H9 (cell line): ENCODE measurements around the gene SDHB. TPM values are rescaled to one million over a fixed set of nuclear protein-coding genes. Genes with fewer than 3 reads are reported as not detected.

Experiments
- DNase-seq: peaks from one replicate; pipeline ENCODE4 v3.0.0-alpha.2; 2017
- H2AFZ ChIP-seq: one replicate; pipeline ENCODE4 v1.6.1; 2013; ENCODE audit warnings: mild to moderate bottlenecking, low read length, control low read depth, moderate library complexity
- H2AK5ac ChIP-seq: 2 replicates; pipeline ENCODE4 v1.6.1; 2013; ENCODE audit warnings: low read length, control low read depth, mixed read lengths; ENCODE audit not compliant: insufficient read length
- H2BK120ac ChIP-seq: one replicate; pipeline ENCODE4 v1.6.1; 2013; ENCODE audit warnings: low read depth, mild to moderate bottlenecking, low read length, control low read depth, inconsistent platforms; ENCODE audit not compliant: poor library complexity, severe bottlenecking
- H2BK12ac ChIP-seq: 2 replicates; pipeline ENCODE4 v1.6.1; 2013; ENCODE audit warnings: low read length, control low read depth, mixed read lengths, low read depth; ENCODE audit not compliant: insufficient read length
- H2BK15ac ChIP-seq: 2 replicates; pipeline ENCODE4 v1.6.1; 2013; ENCODE audit warnings: low read depth, low read length, control low read depth
- H2BK20ac ChIP-seq: one replicate; pipeline ENCODE4 v1.6.1; 2013; ENCODE audit warnings: low read depth, mild to moderate bottlenecking, low read length, control low read depth, inconsistent platforms; ENCODE audit not compliant: poor library complexity, severe bottlenecking
- H2BK5ac ChIP-seq: 2 replicates; pipeline ENCODE4 v1.6.1; 2013; ENCODE audit warnings: low read length, control low read depth, mixed read lengths; ENCODE audit not compliant: insufficient read length
- H3K14ac ChIP-seq: 2 replicates; pipeline ENCODE4 v1.6.1; 2013; ENCODE audit warnings: low read length, control low read depth; ENCODE audit not compliant: insufficient read depth
- H3K18ac ChIP-seq: 2 replicates; pipeline ENCODE4 v1.6.1; 2013; ENCODE audit warnings: low read depth, mild to moderate bottlenecking, mixed read lengths, low read length, control low read depth; ENCODE audit not compliant: insufficient read length
- H3K23ac ChIP-seq: 2 replicates; pipeline ENCODE4 v1.6.1; 2013; ENCODE audit warnings: low read length, control low read depth, mixed read lengths, low read depth; ENCODE audit not compliant: insufficient read length
- H3K23me2 ChIP-seq: 2 replicates; pipeline ENCODE4 v1.6.1; 2013; ENCODE audit warnings: low read depth, mild to moderate bottlenecking, mixed read lengths, low read length, control low read depth; ENCODE audit not compliant: insufficient read length, poor library complexity, severe bottlenecking
- H3K27ac ChIP-seq: 2 replicates; pipeline ENCODE4 v1.5.1; 2013; ENCODE audit warnings: low read length, control low read depth, mixed read lengths, low read depth; ENCODE audit not compliant: insufficient read length
- H3K27me3 ChIP-seq: 2 replicates; pipeline ENCODE4 v1.6.1; 2013; ENCODE audit warnings: low read length, control low read depth, inconsistent platforms; ENCODE audit not compliant: insufficient read depth
- H3K4ac ChIP-seq: 2 replicates; pipeline ENCODE4 v1.6.1; 2013; ENCODE audit warnings: low read depth, mild to moderate bottlenecking, control low read depth, inconsistent platforms, low read length, moderate library complexity
- H3K4me1 ChIP-seq: 2 replicates; pipeline ENCODE4 v1.6.1; 2013; ENCODE audit warnings: low read length, control low read depth, inconsistent platforms; ENCODE audit not compliant: insufficient read depth
- H3K4me2 ChIP-seq: 2 replicates; pipeline ENCODE4 v1.6.1; 2013; ENCODE audit warnings: low read length, control low read depth, mixed read lengths; ENCODE audit not compliant: insufficient read length, insufficient read depth
- H3K56ac ChIP-seq: 2 replicates; pipeline ENCODE4 v1.6.1; 2013; ENCODE audit warnings: low read depth, mild to moderate bottlenecking, mixed read lengths, low read length, control low read depth; ENCODE audit not compliant: insufficient read length
- H3K79me1 ChIP-seq: 2 replicates; pipeline ENCODE4 v1.6.1; 2013; ENCODE audit warnings: low read depth, mild to moderate bottlenecking, moderate library complexity, low read length, control low read depth, inconsistent platforms; ENCODE audit not compliant: insufficient read depth, poor library complexity, severe bottlenecking
- H3K79me2 ChIP-seq: 2 replicates; pipeline ENCODE4 v1.6.1; 2013; ENCODE audit warnings: low read length, control low read depth, inconsistent platforms; ENCODE audit not compliant: insufficient read depth
- H3K9ac ChIP-seq: 2 replicates; pipeline ENCODE4 v1.6.1; 2013; ENCODE audit warnings: low read length, control low read depth, mixed read lengths; ENCODE audit not compliant: insufficient read length; ENCODE audit errors: extremely low read depth
- H3K9me3 ChIP-seq: one replicate; pipeline ENCODE4 v1.6.1; 2013; ENCODE audit warnings: low read depth, low read length, inconsistent platforms; ENCODE audit not compliant: control insufficient read depth
- H3T11ph ChIP-seq: one replicate; pipeline ENCODE4 v1.6.1; 2013; ENCODE audit warnings: mild to moderate bottlenecking, low read length, control low read depth, inconsistent platforms
- H4K20me1 ChIP-seq: one replicate; pipeline ENCODE4 v1.6.1; 2013; ENCODE audit not compliant: control insufficient read depth, insufficient read length, insufficient read depth
- H4K5ac ChIP-seq: 2 replicates; pipeline ENCODE4 v1.6.1; 2013; ENCODE audit warnings: low read depth, mild to moderate bottlenecking, mixed read lengths, low read length, control low read depth; ENCODE audit not compliant: insufficient read length
- H4K8ac ChIP-seq: replicated peaks from 2 replicates; pipeline ENCODE4 v1.6.1; 2013; ENCODE audit warnings: low read length, control low read depth, mixed read lengths, low read depth; ENCODE audit not compliant: insufficient read length
- H4K91ac ChIP-seq: 2 replicates; pipeline ENCODE4 v1.6.1; 2013; ENCODE audit warnings: low read depth, mild to moderate bottlenecking, moderate library complexity, mixed read lengths, low read length, control low read depth; ENCODE audit not compliant: insufficient read length
- H3K27ac Mint-ChIP-seq, 3 experiments: 2 replicates in 2 of 3; 3 replicates in 1 of 3; pipeline ENCODE4 v1.8.0; 2020 to 2021; ENCODE audit warnings: mixed read lengths in 3 of 3, mild to moderate bottlenecking in 1 of 3, moderate library complexity in 1 of 3
- H3K27me3 Mint-ChIP-seq: 2 replicates; pipeline ENCODE4 v1.8.0; 2021; ENCODE audit warnings: low read depth, mild to moderate bottlenecking, moderate library complexity, mixed read lengths
- H3K36me3 Mint-ChIP-seq, 3 experiments: 2 replicates in 2 of 3; 3 replicates in 1 of 3; pipeline ENCODE4 v1.8.0; 2020 to 2021; ENCODE audit warnings: low read depth in 3 of 3, mixed read lengths in 3 of 3; ENCODE audit not compliant: insufficient read depth in 1 of 3
- H3K4me1 Mint-ChIP-seq, 2 experiments: 2 replicates each; pipeline ENCODE4 v1.8.0; 2020; ENCODE audit warnings: mixed read lengths in 2 of 2
- H3K4me3 Mint-ChIP-seq, 2 experiments: 2 replicates in 1 of 2; 3 replicates in 1 of 2; pipeline ENCODE4 v1.8.0; 2020 to 2021; ENCODE audit warnings: mild to moderate bottlenecking in 2 of 2, mixed read lengths in 2 of 2, moderate library complexity in 1 of 2
- H3K9me3 Mint-ChIP-seq, 2 experiments: 2 replicates in 1 of 2; 3 replicates in 1 of 2; pipeline ENCODE4 v1.8.0; 2020; ENCODE audit warnings: mild to moderate bottlenecking in 2 of 2, mixed read lengths in 2 of 2, moderate library complexity in 1 of 2
- WGBS: extraction: QIAGEN DNeasy Blood & Tissue Kit; methylation state at CpG from one replicate; pipeline ENCODE4 v1.1.7; 2013; ENCODE audit warnings: missing lambda C conversion rate, low lambda C conversion rate, mixed read lengths; ENCODE audit not compliant: insufficient read length; ENCODE audit errors: extremely low coverage; 5-methylcytosine and 5-hydroxymethylcytosine counted together
- total RNA-seq: library from RNA; stranded (reverse); gene quantifications from 2 replicates; pipeline ENCODE4 v1.2.1, GENCODE V29; 2021
- TF ChIP-seq, protein P1 (sequence below): fragments of 200-600 bp; sonication (generic); conservative IDR thresholded peaks from 3 replicates; pipeline ENCODE4 v1.8.0; 2021; ENCODE audit warnings: antibody characterized with exemption, mild to moderate bottlenecking

Gene SDHB
- total RNA-seq, 1 experiment from 2014 or later: 77.5 TPM

DNA sequence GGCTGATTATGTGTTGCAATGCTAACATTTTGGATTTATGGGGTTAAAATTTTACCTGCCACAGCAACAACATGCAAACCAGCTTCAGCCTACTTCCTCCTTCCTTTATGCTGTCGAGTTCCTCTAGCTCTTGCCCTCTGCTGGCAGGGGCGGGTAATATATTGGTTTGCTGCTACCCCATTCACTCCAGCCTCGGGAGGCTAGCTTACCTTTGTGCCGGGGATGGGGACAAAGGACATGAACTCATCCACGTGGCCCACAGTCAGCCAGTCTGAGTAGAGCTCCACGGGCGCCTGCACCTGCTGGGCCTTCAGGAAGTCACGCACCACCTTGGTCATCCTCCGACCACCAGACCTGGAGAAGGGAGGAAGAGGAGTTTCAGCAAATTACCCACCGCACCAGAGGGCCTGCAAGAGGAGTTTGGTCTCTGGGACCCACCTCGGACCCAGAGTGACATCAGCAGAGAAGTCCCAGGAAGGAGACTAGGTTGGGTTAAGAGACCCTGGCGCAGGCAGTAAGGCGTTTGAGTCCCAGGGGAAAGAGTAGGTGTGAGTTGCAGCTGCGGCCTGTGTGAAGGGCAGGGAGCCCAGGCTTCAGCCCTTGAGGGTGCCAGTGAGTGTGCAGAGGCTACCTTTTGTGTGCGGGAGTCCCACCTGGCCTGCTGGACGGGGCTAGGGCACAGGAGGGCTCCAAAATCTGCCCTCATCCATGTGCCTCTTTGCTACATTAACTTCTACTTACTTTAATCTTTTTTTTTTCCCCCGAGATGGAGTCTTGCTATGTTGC lies 21.8 kb upstream of the SDHB start:
- Histone ChIP-seq H4K5ac (no peak overlapping the region), H2BK20ac (no peak overlapping the region), H3K4ac (no peak overlapping the region), H3K9me3 (no peaks in the 10 kb centered on the region), H3K4me1 (no peaks in the 10 kb centered on the region), H4K20me1 (no peaks in the 10 kb centered on the region), H2AFZ (no peak overlapping the region), H2AK5ac (no peak overlapping the region), H3K9ac (no peak overlapping the region), H3K79me2 (no peaks in the 10 kb centered on the region), H3K18ac (no peak overlapping the region), H4K91ac (no peak overlapping the region), H3K79me1 (no peaks in the 10 kb centered on the region), H4K8ac (no peak overlapping the region), H2BK15ac (no peak overlapping the region), H3K27ac (no peak overlapping the region), H2BK12ac (no peak overlapping the region), H2BK5ac (no peak overlapping the region), H3K56ac (no peak overlapping the region), H3T11ph (no peak overlapping the region), H3K23ac (no peak overlapping the region), H2BK120ac (no peak overlapping the region), H3K27me3 (no peaks in the 10 kb centered on the region), H3K14ac (no peak overlapping the region), H3K4me2 (no peak overlapping the region), H3K23me2 (no peaks in the 10 kb centered on the region)
- DNase-seq: peak; percentile 87
- H3K4me1 Mint-ChIP-seq: peaks cover 2 to 5% of the 10 kb centered on the region in 2 experiments; a peak in 3 of 4 replicates
- WGBS: no CpG with 5 or more reads among the region's 17 CpGs
- H3K36me3 Mint-ChIP-seq: peaks cover 0 to 4% (median 4%) of the 10 kb centered on the region in 3 experiments; a peak in 1 of 7 replicates
- peak overlapping the region in 2 of 3 experiments; percentile 66 to 76; a peak in 2 of 7 replicates for H3K27ac Mint-ChIP-seq
- TF ChIP-seq, protein P1, sequence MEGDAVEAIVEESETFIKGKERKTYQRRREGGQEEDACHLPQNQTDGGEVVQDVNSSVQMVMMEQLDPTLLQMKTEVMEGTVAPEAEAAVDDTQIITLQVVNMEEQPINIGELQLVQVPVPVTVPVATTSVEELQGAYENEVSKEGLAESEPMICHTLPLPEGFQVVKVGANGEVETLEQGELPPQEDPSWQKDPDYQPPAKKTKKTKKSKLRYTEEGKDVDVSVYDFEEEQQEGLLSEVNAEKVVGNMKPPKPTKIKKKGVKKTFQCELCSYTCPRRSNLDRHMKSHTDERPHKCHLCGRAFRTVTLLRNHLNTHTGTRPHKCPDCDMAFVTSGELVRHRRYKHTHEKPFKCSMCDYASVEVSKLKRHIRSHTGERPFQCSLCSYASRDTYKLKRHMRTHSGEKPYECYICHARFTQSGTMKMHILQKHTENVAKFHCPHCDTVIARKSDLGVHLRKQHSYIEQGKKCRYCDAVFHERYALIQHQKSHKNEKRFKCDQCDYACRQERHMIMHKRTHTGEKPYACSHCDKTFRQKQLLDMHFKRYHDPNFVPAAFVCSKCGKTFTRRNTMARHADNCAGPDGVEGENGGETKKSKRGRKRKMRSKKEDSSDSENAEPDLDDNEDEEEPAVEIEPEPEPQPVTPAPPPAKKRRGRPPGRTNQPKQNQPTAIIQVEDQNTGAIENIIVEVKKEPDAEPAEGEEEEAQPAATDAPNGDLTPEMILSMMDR: peak; percentile 74
- H3K4me3 Mint-ChIP-seq: no peak overlapping the region; a peak in 2 of 5 replicates
- H3K27me3 Mint-ChIP-seq: no peaks in the 10 kb centered on the region
- H3K9me3 Mint-ChIP-seq: peaks cover 0 to 5% of the 10 kb centered on the region in 2 experiments; a peak in 2 of 5 replicates
